HepG2 (cell line): ENCODE data around the gene ERBB4. TPM values are rescaled to one million over a fixed set of nuclear protein-coding genes. Genes with fewer than 3 reads are reported as not detected.

Experiments
- ATAC-seq: fragments of 200-7000 bp; cut with Tn5 transposase; 3 replicates; pipeline ENCODE4 v1.9.1; 2020; ENCODE audit warnings: mild to moderate bottlenecking, moderate library complexity
- BruUV-seq: library from RNA; stranded (reverse); fragments of 400-500 nt; replicated peaks from 2 replicates; lab custom pipeline; 2021; lab: Mats Ljungman, UMichigan
- CTCF ChIA-PET: fragments of 300-600 bp; formaldehyde crosslinking; extraction: SDS; loops from one replicate; lab custom pipeline; 2021; ENCODE audit warnings: low total read pairs, inconsistent platforms, low intra/inter-chr PET ratio; lab: Yijun Ruan, JAX
- POLR2A ChIA-PET: fragments of 350-600 bp; sonication (Branson Sonifier 250); formaldehyde crosslinking; loops from one replicate; lab custom pipeline; 2020; ENCODE audit warnings: antibody characterized with exemption, inconsistent platforms; lab: Yijun Ruan, JAX
- DNase-seq: peaks from one replicate; pipeline ENCODE4 v3.0.0-alpha.2; 2015; ENCODE audit warnings: low spot score
- FAIRE-seq: peaks from 3 replicates; lab custom pipeline; 2011; peaks lifted over from hg19 to GRCh38; lab: Jason Lieb, UNC
- H2AFZ ChIP-seq: one replicate; pipeline ENCODE4 v1.6.1; 2011; ENCODE audit warnings: low read length, inconsistent platforms
- H3K27ac ChIP-seq: fragments of 300-600 bp; 3 replicates; pipeline ENCODE4 v1.8.0; 2011; ENCODE audit warnings: mixed run types, mild to moderate bottlenecking, mixed read lengths, low read length, inconsistent platforms; ENCODE audit not compliant: insufficient read depth; ENCODE audit errors: extremely low read length
- H3K27me3 ChIP-seq, 2 experiments: fragments of 200-600 bp in 1 of 2; 2 replicates in 1 of 2; 3 replicates in 1 of 2; pipeline versions ENCODE4 v1.6.0 to v1.8.0; 2011; ENCODE audit warnings: low read length in 2 of 2, mild to moderate bottlenecking in 2 of 2, moderate library complexity in 2 of 2, inconsistent platforms in 1 of 2; ENCODE audit not compliant: insufficient read depth in 2 of 2, control insufficient read depth in 1 of 2
- H3K36me3 ChIP-seq, 2 experiments: fragments of 200-600 bp in 1 of 2; replicated peaks in 1 of 2; 2 replicates in 1 of 2; 3 replicates in 1 of 2; pipeline versions ENCODE4 v1.5.1 to v1.8.0; 2011; ENCODE audit warnings: low read length in 2 of 2, inconsistent platforms in 1 of 2; ENCODE audit not compliant: insufficient read depth in 2 of 2, control insufficient read depth in 1 of 2
- H3K4me1 ChIP-seq: 2 replicates; pipeline ENCODE4 v1.5.1; 2012; ENCODE audit warnings: low read length, inconsistent platforms; ENCODE audit not compliant: insufficient read depth
- H3K4me2 ChIP-seq: 2 replicates; pipeline ENCODE4 v1.6.0; 2011; ENCODE audit warnings: low read depth, low read length, inconsistent platforms
- H3K4me3 ChIP-seq, 3 experiments: fragments of 200-600 bp in 1 of 3; sonication (generic), shearing (Covaris generic) in 1 of 3; replicated peaks in 1 of 3; 2 replicates each; pipeline ENCODE4 v1.5.1; 2011 to 2016; ENCODE audit warnings: low read length in 3 of 3, inconsistent platforms in 2 of 3, low read depth in 2 of 3, mild to moderate bottlenecking in 2 of 3, control low read depth in 1 of 3, mixed read lengths in 1 of 3; ENCODE audit not compliant: insufficient read depth in 1 of 3
- H3K79me2 ChIP-seq: one replicate; pipeline ENCODE4 v1.6.1; 2011; ENCODE audit warnings: low read length, inconsistent platforms; ENCODE audit not compliant: insufficient read depth
- H3K9ac ChIP-seq: 2 replicates; pipeline ENCODE4 v1.6.0; 2011; ENCODE audit warnings: mild to moderate bottlenecking, low read depth, low read length, inconsistent platforms; ENCODE audit not compliant: insufficient read depth
- H3K9me3 ChIP-seq: 2 replicates; pipeline ENCODE4 v1.5.1; 2012; ENCODE audit warnings: mild to moderate bottlenecking, low read length
- H4K20me1 ChIP-seq: 2 replicates; pipeline ENCODE4 v1.6.0; 2011; ENCODE audit warnings: inconsistent platforms, mild to moderate bottlenecking, low read length, moderate library complexity; ENCODE audit not compliant: insufficient read depth
- CEBPB ChIP-seq: IDR thresholded peaks from 2 replicates; pipeline ENCODE4 v1.6.1; 2011; ENCODE audit warnings: low read depth, low read length, improper control_type of control experiment, borderline replicate concordance
- MNT ChIP-seq: fragments of 450-650 bp; IDR thresholded peaks from 2 replicates; pipeline ENCODE4 v1.6.1; 2016
- ONECUT2 ChIP-seq: sonication (generic); formaldehyde crosslinking; IDR thresholded peaks from 2 replicates; pipeline ENCODE4 v1.4.0; 2020; ENCODE audit warnings: missing genetic modification reagents
- RARG ChIP-seq: sonication (generic); formaldehyde crosslinking; IDR thresholded peaks from 2 replicates; pipeline ENCODE4 v1.4.0; 2020; ENCODE audit warnings: low read depth, mild to moderate bottlenecking, missing genetic modification reagents
- UBTF ChIP-seq: sonication (generic); formaldehyde crosslinking; IDR thresholded peaks from 2 replicates; pipeline ENCODE4 v1.4.0; 2020; ENCODE audit warnings: mild to moderate bottlenecking, missing genetic modification reagents
- ZNF331 ChIP-seq: sonication (generic); formaldehyde crosslinking; IDR thresholded peaks from 2 replicates; pipeline ENCODE4 v1.4.0; 2020; ENCODE audit warnings: missing genetic modification reagents
- WGBS: methylation state at CpG from one replicate; pipeline ENCODE4 v1.1.6; 2017; ENCODE audit warnings: low lambda C conversion rate; 5-methylcytosine and 5-hydroxymethylcytosine counted together
- in situ Hi-C: cut with HindIII; loops from 2 replicates; pipeline ENCODE4 v1.10.0; 2017; ENCODE audit warnings: low pct_unique_long_range_greater_than_20kb; ENCODE audit not compliant: extremely low pct_ligation_motif_present
- intact Hi-C: fragments of 100-400 bp; cut with micrococcal nuclease; formaldehyde crosslinking; loops from one replicate; pipeline ENCODE4 v1.10.0; 2022; ENCODE audit not compliant: unreplicated experiment
- polyA plus RNA-seq, 8 experiments: library from polyadenylated mRNA; depleted of rRNA in 3 of 8; stranded (reverse) in 7 of 8; unstranded in 1 of 8; fragments of >200 nt; fragmentation: Illumina TruSeq in 4 of 8; extraction: Trizol in 4 of 8; gene quantifications; 2 replicates each; pipeline versions ENCODE4 v1.2.1 to v1.2.3, GENCODE V29; 2011 to 2016; ENCODE audit warnings: low read depth in 4 of 8, missing spikeins in 1 of 8, mixed read lengths in 1 of 8; ENCODE audit not compliant: insufficient read depth in 1 of 8
- total RNA-seq, 5 experiments: library from RNA; depleted of rRNA; stranded (reverse); fragments of >200 nt; fragmentation: Illumina TruSeq; extraction: Trizol; gene quantifications; 2 replicates each; pipeline ENCODE4 v1.2.3, GENCODE V29; 2016; ENCODE audit warnings: low read depth in 1 of 5
- TF ChIP-seq, protein P1 (sequence below): sonication (generic); formaldehyde crosslinking; IDR thresholded peaks from 2 replicates; pipeline ENCODE4 v1.4.0; 2020; ENCODE audit warnings: missing genetic modification reagents

ERBB4 gene
- total and polyA plus RNA-seq, 2 of the 13 experiments (the other 11 are each of a cell fraction or from before 2014, with no cell fraction given): not detected

DNA sequence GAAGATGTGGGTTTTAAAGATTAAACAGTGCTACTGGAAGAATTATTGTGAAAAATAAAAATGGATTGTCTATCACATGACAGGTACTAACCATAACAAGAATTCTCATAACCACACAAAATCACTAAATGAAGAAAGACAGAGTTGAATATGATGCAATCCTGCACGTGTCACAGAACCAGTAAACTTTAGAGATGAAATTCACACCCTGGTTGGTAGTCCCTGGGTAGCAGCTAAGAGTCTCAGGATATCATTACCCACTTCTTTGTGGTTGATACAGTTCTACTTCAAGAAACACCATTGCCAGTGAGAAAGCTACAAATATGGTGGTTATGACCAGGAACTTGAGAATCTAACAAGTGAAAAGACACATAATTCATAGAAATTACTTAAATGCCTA, 450.2 kb downstream of the ERBB4 start:
- H3K9ac ChIP-seq: no peak overlapping the region
- no peak for TF ChIP-seq RARG (CRISPR knock-in tag)
- no peak for TF ChIP-seq UBTF (CRISPR knock-in tag)
- TF ChIP-seq CEBPB: peak; percentile 70
- CTCF ChIA-PET: no interaction called here
- no peaks in the 10 kb centered on the region for H3K9me3 ChIP-seq
- intact Hi-C loops (no loop called here), in situ Hi-C loops (no loop called here)
- POLR2A ChIA-PET: no interaction called here
- DNase-seq (no peak), ATAC-seq (no peak), FAIRE-seq (no peak)
- H2AFZ ChIP-seq: no peak overlapping the region
- H4K20me1 ChIP-seq: no peaks in the 10 kb centered on the region
- H3K4me1 ChIP-seq: no peaks in the 10 kb centered on the region
- no peak overlapping the region for H3K4me3 ChIP-seq
- WGBS: 0% methylated on average over 1 of the region's 1 CpG
- no TSS peak for BruUV-seq
- no peak overlapping the region for H3K27ac ChIP-seq
- no peak overlapping the region for H3K4me2 ChIP-seq
- H3K36me3 ChIP-seq: no peaks in the 10 kb centered on the region
- H3K27me3 ChIP-seq: no peaks in the 10 kb centered on the region
- no peaks in the 10 kb centered on the region for H3K79me2 ChIP-seq

DNA sequence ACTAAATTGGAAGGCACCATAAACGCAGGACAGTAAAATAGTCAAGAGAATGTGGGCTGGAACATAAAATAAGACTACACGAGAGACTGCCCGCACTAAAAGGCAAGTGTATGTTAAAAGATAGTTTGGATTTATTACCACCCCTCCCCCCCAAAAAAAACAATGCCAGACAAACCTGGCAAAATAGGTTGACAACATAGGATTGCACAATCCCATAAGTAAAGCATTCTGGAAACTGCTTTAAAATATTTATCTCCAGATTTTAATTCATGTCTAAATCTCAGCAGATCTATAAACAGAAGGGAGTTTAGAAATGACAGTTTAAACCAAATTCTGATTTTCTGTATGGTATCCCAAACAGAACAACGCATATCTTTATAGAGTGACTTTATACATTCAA, 455.1 kb downstream of the ERBB4 start:
- POLR2A ChIA-PET: no interaction called here
- CTCF ChIA-PET: no interaction called here
- ATAC-seq: no peak

More for the DNA sequence above, 455.1 kb downstream of the ERBB4 start:
- H3K4me3 ChIP-seq: no peak overlapping the region
- H3K27ac ChIP-seq: no peak overlapping the region
- no peaks in the 10 kb centered on the region for H3K9me3 ChIP-seq
- H4K20me1 ChIP-seq: no peaks in the 10 kb centered on the region
- in situ Hi-C loops (no loop called here), intact Hi-C loops (no loop called here)
- no peaks in the 10 kb centered on the region for H3K36me3 ChIP-seq
- BruUV-seq: no TSS peak
- H3K27me3 ChIP-seq: no peaks in the 10 kb centered on the region
- no peaks in the 10 kb centered on the region for H3K4me1 ChIP-seq
- WGBS: 2% methylated on average over 4 of the region's 4 CpGs
- no peak overlapping the region for H3K9ac ChIP-seq
- H2AFZ ChIP-seq: no peak overlapping the region
- TF ChIP-seq MNT (no peak), CEBPB (peak; percentile 64), ZNF331 (no peak), ONECUT2 (no peak)
- TF ChIP-seq, protein P1, sequence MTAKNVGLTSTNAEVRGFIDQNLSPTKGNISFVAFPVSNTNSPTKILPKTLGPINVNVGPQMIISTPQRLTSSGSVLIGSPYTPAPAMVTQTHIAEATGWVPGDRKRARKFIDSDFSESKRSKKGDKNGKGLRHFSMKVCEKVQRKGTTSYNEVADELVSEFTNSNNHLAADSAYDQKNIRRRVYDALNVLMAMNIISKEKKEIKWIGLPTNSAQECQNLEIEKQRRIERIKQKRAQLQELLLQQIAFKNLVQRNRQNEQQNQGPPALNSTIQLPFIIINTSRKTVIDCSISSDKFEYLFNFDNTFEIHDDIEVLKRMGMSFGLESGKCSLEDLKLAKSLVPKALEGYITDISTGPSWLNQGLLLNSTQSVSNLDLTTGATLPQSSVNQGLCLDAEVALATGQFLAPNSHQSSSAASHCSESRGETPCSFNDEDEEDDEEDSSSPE: no peak
- TF ChIP-seq, all 625 proteins: peak for 1
- Histone ChIP-seq H3K4me2 (no peak overlapping the region), H3K79me2 (no peaks in the 10 kb centered on the region)
- no peak for DNase-seq
- FAIRE-seq: no peak
